ENCODE results near the gene DDX52. TPM values are rescaled to one million over a fixed set of nuclear protein-coding genes. Genes with fewer than 3 reads are reported as not detected.
"Not testable (repeated sequence)": the region's sequence is repeated elsewhere in the genome, so short reads cannot be mapped to it uniquely, and the experiment has no call there.

DDX52 gene
- total and polyA plus RNA-seq, 2 experiments from 2014 or later, result 46.2 to 61.3 TPM

DNA sequence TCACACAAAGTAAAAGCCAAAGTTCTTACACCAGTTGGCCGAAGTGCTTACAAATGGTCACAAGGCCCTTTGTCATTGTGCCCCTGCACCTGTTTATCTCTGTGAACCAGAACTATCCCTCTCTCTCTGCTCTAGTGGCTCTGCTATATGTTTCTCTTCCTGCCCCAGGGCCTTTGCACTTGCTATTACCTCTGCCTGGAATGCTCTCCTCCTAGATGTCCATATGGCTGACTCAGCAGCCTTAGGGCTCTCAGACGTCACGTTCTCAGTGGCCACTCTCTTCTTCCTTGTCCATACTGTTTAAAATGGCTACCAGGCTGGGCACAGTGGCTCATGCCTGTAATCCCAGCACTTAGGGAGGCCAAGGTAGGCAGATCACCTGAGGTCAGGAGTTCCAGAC is 38.8 kb upstream of the DDX52 start (continued):
- TF ChIP-seq, protein P1, sequence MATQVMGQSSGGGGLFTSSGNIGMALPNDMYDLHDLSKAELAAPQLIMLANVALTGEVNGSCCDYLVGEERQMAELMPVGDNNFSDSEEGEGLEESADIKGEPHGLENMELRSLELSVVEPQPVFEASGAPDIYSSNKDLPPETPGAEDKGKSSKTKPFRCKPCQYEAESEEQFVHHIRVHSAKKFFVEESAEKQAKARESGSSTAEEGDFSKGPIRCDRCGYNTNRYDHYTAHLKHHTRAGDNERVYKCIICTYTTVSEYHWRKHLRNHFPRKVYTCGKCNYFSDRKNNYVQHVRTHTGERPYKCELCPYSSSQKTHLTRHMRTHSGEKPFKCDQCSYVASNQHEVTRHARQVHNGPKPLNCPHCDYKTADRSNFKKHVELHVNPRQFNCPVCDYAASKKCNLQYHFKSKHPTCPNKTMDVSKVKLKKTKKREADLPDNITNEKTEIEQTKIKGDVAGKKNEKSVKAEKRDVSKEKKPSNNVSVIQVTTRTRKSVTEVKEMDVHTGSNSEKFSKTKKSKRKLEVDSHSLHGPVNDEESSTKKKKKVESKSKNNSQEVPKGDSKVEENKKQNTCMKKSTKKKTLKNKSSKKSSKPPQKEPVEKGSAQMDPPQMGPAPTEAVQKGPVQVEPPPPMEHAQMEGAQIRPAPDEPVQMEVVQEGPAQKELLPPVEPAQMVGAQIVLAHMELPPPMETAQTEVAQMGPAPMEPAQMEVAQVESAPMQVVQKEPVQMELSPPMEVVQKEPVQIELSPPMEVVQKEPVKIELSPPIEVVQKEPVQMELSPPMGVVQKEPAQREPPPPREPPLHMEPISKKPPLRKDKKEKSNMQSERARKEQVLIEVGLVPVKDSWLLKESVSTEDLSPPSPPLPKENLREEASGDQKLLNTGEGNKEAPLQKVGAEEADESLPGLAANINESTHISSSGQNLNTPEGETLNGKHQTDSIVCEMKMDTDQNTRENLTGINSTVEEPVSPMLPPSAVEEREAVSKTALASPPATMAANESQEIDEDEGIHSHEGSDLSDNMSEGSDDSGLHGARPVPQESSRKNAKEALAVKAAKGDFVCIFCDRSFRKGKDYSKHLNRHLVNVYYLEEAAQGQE (IDR thresholded peaks at IDR 0.05; ENCODE audit: unreplicated experiment), result no peak
- TF ChIP-seq NANOG (IDR thresholded peaks at IDR 0.05; ENCODE audit: borderline replicate concordance) (no peak), ZNF331 (CRISPR knock-in tag; IDR thresholded peaks at IDR 0.05; ENCODE audit: low read depth) (no peak), JUNB (IDR thresholded peaks at IDR 0.05; ENCODE audit: unreplicated experiment) (no peak), ZNF114 (CRISPR knock-in tag; IDR thresholded peaks at IDR 0.05) (no peak)
- TF ChIP-seq, protein P2, sequence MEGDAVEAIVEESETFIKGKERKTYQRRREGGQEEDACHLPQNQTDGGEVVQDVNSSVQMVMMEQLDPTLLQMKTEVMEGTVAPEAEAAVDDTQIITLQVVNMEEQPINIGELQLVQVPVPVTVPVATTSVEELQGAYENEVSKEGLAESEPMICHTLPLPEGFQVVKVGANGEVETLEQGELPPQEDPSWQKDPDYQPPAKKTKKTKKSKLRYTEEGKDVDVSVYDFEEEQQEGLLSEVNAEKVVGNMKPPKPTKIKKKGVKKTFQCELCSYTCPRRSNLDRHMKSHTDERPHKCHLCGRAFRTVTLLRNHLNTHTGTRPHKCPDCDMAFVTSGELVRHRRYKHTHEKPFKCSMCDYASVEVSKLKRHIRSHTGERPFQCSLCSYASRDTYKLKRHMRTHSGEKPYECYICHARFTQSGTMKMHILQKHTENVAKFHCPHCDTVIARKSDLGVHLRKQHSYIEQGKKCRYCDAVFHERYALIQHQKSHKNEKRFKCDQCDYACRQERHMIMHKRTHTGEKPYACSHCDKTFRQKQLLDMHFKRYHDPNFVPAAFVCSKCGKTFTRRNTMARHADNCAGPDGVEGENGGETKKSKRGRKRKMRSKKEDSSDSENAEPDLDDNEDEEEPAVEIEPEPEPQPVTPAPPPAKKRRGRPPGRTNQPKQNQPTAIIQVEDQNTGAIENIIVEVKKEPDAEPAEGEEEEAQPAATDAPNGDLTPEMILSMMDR (conservative IDR thresholded peaks at IDR 0.05; ENCODE audit: low read depth in 2 of 2), result no peak
- TF ChIP-seq, protein P3, sequence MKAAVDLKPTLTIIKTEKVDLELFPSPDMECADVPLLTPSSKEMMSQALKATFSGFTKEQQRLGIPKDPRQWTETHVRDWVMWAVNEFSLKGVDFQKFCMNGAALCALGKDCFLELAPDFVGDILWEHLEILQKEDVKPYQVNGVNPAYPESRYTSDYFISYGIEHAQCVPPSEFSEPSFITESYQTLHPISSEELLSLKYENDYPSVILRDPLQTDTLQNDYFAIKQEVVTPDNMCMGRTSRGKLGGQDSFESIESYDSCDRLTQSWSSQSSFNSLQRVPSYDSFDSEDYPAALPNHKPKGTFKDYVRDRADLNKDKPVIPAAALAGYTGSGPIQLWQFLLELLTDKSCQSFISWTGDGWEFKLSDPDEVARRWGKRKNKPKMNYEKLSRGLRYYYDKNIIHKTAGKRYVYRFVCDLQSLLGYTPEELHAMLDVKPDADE (IDR thresholded peaks at IDR 0.05), result no peak

DNA sequence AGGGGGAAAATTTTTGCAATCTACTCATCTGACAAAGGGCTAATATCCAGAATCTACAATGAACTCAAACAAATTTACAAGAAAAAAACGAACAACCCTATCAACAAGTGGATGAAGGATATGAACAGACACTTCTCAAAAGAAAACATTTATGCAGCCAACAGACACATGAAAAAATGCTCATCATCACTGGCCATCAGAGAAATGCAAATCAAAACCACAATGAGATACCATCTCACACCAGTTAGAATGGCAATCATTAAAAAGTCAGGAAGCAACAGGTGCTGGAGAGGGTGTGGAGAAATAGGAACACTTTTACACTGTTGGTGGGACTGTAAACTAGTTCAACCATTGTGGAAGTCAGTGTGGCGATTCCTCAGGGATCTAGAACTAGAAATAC is 36.7 kb upstream of the DDX52 start:
- not testable (repeated sequence) for H3K27ac ChIP-seq (ENCODE audit: low read depth); ATAC-seq; H3K27ac Mint-ChIP-seq; H3K9me3 Mint-ChIP-seq; H3K27me3 Mint-ChIP-seq (ENCODE audit: insufficient read depth, low read depth, poor library complexity); H2AFZ ChIP-seq; H3K4me3 ChIP-seq; H4K20me1 ChIP-seq (replicated peaks; ENCODE audit: insufficient read depth); H3K27me3 ChIP-seq (ENCODE audit: insufficient read depth); H3F3A ChIP-seq (replicated peaks; ENCODE audit: low read depth); H3K4me3 Mint-ChIP-seq; H3K4me2 ChIP-seq; H3K36me3 Mint-ChIP-seq (ENCODE audit: low read depth); DNase-seq (ENCODE audit: low spot score); H3K9me2 ChIP-seq (ENCODE audit: insufficient read depth); H3K36me3 ChIP-seq (ENCODE audit: insufficient read depth); H3K4me1 Mint-ChIP-seq; H3K79me2 ChIP-seq (replicated peaks; ENCODE audit: insufficient read depth); H3K4me1 ChIP-seq (ENCODE audit: insufficient read depth)

DNA sequence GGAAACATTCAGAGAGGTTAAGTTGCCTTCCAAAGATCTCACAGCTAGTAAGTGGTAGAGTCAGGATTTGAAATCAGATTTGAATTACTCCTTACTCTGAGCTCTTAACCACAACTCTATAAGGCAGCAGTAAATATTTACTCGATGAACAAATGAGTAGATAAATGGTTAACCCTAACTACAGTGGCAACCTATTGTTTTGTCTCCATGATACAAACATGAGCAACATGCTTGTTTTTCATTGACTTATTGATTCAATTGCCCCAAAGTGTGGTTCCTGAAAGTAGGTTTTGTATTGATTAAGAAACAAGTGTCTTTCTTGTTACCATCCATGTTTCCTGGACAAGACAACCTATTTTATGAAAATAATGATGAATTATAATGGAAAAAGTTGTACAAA is 34.8 kb upstream of the DDX52 start:
- Histone ChIP-seq H2AFZ (no peak overlapping the region), H3K4me2 (no peak overlapping the region), H3K36me3 (ENCODE audit: insufficient read depth) (no peaks in the 10 kb centered on the region), H3K4me3 (no peak overlapping the region), H3K9me2 (ENCODE audit: insufficient read depth) (no peaks in the 10 kb centered on the region), H3K27me3 (ENCODE audit: insufficient read depth) (no peaks in the 10 kb centered on the region), H3K4me1 (ENCODE audit: insufficient read depth) (no peaks in the 10 kb centered on the region), H3F3A (replicated peaks; ENCODE audit: low read depth) (no peaks in the 10 kb centered on the region), H4K20me1 (replicated peaks; ENCODE audit: insufficient read depth) (no peaks in the 10 kb centered on the region), H3K27ac (ENCODE audit: low read depth) (no peak overlapping the region), H3K79me2 (replicated peaks; ENCODE audit: insufficient read depth) (no peaks in the 10 kb centered on the region)
- H3K4me3 Mint-ChIP-seq, result no peak overlapping the region
- ATAC-seq (no peak), DNase-seq (ENCODE audit: low spot score) (no peak)
- no peaks in the 10 kb centered on the region for H3K4me1 Mint-ChIP-seq
- H3K27ac Mint-ChIP-seq, result no peak overlapping the region
- H3K36me3 Mint-ChIP-seq (ENCODE audit: low read depth), result no peaks in the 10 kb centered on the region
- peaks cover 4% of the 10 kb centered on the region for H3K27me3 Mint-ChIP-seq (ENCODE audit: insufficient read depth, low read depth, poor library complexity)
- peaks cover 4% of the 10 kb centered on the region; the same call in 2 of the 3 replicates for H3K9me3 Mint-ChIP-seq
- TF ChIP-seq, protein P2 (conservative IDR thresholded peaks at IDR 0.05; ENCODE audit: low read depth in 2 of 2), result no peak
- TF ChIP-seq JUNB (IDR thresholded peaks at IDR 0.05; ENCODE audit: unreplicated experiment) (no peak), CREB1 (CRISPR knock-in tag; IDR thresholded peaks at IDR 0.05; ENCODE audit: low read depth) (no peak)

Data from GM23338 (cell line).